ENCODE results near the gene CUEDC2.

Gene CUEDC2

DNA sequence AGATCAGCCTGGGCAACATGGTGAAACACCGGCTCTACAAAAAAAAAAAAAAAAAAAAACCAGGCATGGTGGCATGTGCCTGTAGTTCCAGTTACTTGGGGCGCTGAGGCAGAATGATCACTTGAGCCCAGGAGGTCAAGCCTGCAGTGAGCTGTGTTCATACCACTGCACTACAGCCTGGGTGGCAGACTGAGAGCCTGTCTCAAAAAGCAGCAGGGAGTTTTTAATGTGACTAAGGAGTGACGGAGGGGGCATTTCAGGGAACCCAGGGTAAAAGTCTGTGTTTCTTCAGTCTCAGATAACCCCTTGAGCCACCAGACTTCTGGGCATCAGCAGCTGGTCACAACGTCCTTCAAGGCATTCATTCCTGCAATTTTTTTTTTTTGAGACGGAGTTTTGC lies 21.1 kb upstream of the CUEDC2 start:
- TF ChIP-seq, protein P1, sequence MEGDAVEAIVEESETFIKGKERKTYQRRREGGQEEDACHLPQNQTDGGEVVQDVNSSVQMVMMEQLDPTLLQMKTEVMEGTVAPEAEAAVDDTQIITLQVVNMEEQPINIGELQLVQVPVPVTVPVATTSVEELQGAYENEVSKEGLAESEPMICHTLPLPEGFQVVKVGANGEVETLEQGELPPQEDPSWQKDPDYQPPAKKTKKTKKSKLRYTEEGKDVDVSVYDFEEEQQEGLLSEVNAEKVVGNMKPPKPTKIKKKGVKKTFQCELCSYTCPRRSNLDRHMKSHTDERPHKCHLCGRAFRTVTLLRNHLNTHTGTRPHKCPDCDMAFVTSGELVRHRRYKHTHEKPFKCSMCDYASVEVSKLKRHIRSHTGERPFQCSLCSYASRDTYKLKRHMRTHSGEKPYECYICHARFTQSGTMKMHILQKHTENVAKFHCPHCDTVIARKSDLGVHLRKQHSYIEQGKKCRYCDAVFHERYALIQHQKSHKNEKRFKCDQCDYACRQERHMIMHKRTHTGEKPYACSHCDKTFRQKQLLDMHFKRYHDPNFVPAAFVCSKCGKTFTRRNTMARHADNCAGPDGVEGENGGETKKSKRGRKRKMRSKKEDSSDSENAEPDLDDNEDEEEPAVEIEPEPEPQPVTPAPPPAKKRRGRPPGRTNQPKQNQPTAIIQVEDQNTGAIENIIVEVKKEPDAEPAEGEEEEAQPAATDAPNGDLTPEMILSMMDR (IDR thresholded peaks at IDR 0.05; ENCODE audit: low read depth, low read length, missing control alignments) = no peak
- no peak for DNase-seq (ENCODE audit: extremely low read depth, low read depth)
- no peak overlapping the region for H3K4me3 ChIP-seq (replicated peaks; ENCODE audit: low read depth, low read length)

DNA sequence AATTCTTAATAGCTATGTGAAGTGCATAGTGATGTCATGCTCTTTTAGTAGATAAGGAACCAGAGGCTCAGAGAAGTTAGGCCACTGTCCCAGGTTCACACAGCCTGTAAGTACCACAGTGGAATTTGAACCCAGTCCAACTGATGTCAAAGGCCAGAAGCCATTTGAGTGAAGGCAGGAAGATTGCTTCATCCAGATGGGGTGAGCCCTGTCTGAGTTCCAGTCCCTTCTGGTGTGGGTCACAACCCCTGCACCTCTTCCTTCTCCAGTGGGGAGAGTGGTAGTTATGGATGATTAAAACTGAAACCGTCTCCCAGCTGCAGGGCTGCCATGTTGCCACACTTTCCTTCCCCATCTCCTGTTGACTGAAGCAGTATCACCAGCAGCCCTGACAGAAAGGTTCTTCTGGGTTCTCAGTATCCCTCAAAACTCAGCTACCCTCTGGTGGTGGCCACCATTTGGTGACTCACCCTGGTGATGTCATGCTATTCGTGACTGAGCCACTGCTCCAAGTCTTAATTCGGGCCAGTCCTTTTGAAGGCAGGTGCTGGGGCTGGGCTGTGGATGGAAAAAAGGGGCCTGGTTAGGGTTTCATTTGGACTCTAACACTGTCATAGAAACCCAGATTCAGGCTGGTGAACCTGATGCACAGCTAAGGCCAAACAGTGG lies 20.4 kb upstream of the CUEDC2 start:
- H3K4me3 ChIP-seq (replicated peaks; ENCODE audit: low read depth, low read length) = no peak overlapping the region
- DNase-seq (ENCODE audit: extremely low read depth, low read depth) = no peak
- TF ChIP-seq, protein P1 (IDR thresholded peaks at IDR 0.05; ENCODE audit: low read depth, low read length, missing control alignments) = no peak

DNA sequence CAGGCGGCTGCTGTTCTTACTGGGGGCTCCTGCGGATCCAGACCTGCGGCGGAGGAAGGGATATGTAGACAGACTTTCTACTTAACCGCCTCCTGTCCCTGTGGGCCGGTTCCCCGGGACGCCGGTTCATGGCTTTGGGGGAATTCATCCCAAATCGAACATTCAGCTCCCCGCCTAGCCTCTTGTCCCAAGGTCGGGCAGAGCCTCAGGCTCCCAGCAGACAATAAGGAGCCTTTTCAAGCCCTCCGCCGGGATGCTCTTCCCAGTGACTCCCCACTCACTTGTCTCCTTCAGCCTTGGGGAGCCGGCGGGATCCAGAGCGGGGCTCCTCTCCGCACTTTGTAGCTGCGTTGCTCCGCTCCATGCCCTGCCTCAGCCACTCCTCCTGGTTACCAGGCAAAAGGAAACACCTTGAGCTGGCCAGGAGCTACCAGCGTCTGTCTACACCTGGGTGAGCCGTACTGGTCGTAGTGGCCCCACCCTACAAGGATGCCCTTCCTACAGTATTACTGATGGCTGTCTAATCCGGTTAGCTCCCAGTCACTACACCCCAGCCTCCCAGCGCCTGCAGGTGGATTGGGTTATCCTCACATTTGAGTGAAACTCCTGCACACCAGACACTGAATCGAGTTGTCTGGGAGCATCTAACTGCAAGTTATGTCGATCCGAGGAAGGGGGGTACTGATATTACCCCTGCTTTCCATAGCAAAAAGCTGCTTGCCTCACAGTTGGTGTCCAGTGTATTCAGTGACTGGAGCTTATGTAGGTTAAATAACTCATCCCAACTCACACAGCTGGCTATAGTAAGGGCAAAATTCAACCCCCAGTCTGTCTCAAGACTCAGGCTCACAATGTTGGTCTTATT lies 19.0 kb upstream of the CUEDC2 start, which contains the start of gene C10orf95:
TSS of gene C10orf95 (minus strand) at position 439 of the 865 bp plus-strand sequence. CDS start 450 bp downstream, outside the sequence.
- H3K4me3 ChIP-seq (replicated peaks; ENCODE audit: low read depth, low read length) = peak within 1 kb of the TSS; percentile 86
- DNase-seq (ENCODE audit: extremely low read depth, low read depth) = no peak
- TF ChIP-seq, protein P1 (IDR thresholded peaks at IDR 0.05; ENCODE audit: low read depth, low read length, missing control alignments) = no peak

DNA sequence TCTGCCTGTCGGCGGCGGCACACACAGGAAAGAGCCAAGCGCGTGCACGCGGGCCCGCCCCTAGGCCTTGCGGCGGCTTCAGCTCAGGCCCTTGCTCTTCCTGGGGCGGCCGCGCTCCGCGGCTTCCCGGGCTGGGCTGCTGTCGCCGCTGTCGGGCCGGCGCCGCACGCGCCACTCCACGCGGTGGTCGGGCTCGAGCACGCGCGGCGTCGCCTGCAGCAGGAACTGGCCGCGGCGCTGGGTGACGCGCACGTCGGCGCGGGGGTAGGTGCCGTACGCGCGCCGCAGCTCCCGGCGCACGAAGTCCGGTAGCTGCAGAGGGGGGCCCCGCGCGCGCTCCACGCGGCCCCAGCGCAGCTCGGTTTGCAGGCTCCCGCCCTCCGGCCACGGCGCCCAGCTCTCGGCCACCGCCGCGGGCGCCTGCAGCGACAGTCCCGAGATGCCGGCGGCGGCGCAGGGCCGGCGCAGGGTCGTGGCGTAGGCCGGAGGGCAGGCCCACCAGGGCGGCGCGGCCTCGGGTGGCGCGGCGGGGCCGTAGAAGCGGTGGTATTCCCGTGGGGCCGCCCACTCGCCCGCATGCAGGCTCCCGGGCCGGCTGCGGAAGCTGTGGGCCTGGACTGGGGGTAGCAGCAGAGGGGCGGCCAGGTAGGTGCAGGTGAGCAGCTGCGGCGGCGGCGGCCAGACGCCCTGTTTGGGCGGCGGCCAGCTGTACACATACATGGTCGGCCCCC lies 18.2 kb upstream of the CUEDC2 start:
- TF ChIP-seq, protein P1 (IDR thresholded peaks at IDR 0.05; ENCODE audit: low read depth, low read length, missing control alignments) = no peak
- H3K4me3 ChIP-seq (replicated peaks; ENCODE audit: low read depth, low read length) = peak overlapping the region; percentile 86
- no peak for DNase-seq (ENCODE audit: extremely low read depth, low read depth)

DNA sequence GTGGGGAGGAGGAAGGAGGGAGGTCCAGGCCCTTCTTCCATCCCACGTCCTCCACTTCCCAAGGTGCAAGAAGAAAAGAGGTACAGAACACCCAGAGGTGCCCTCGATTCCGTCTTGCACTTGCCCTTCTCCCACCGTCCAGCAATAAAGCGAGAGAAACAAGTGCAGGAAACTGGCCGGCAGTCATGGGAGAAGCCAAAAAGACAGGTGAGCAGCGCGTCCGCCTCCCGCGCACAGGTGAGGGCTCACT lies 17.7 kb upstream of the CUEDC2 start:
- no peak for DNase-seq (ENCODE audit: extremely low read depth, low read depth)
- TF ChIP-seq, protein P1 (IDR thresholded peaks at IDR 0.05; ENCODE audit: low read depth, low read length, missing control alignments) = no peak
- peak overlapping the region; percentile 86 for H3K4me3 ChIP-seq (replicated peaks; ENCODE audit: low read depth, low read length)

DNA sequence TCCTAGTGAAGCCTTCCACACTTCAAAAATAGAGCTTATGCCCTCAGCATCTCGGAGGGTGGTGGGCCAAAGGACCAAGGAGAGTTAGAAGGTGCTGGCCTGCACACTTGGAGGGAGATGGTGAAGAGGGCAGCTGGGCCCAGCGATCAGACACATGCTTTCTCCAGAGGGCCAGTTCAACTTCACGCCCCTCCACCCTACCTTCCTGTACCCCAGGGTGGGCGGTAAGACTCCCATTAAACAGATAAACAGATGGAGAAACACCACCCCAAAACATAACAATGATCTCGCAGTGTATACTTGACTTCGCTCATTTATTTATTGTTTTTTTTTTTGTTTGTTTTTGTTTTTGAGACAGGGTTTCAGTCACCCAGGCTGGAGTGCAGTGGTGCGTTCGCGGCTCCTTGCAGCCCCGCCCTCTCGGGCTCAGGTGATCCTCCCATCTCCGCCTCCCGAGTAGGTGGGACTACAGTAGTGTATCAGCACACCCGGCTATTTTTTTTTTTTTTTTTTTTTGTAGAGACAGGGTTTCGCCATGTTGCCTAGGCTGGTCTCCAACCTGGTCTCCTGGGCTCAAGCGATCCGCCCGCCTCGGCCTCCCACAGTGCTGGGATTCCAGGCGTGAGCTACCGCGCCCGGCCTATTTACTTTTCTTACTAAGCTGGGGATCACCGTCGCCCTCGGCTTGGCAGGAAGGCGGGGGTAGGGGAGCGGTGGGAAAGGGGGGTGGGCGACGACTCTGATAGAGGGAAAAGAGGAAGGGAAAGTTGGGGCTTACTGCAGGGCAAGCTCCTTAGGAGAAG lies 17.1 kb upstream of the CUEDC2 start:
- TF ChIP-seq, protein P1 (IDR thresholded peaks at IDR 0.05; ENCODE audit: low read depth, low read length, missing control alignments) = no peak
- DNase-seq (ENCODE audit: extremely low read depth, low read depth) = no peak
- peak overlapping the region; percentile 86 for H3K4me3 ChIP-seq (replicated peaks; ENCODE audit: low read depth, low read length)
